Testis (tissue), 2 donors: ENCODE results near the gene PAIP1.

Experiments
- CTCF ChIP-seq, 3 experiments: fragments of 450-650 bp in 2 of 3; fragments of 200-600 bp in 1 of 3; sonication (generic) in 1 of 3; IDR thresholded peaks; one replicate each; pipeline ENCODE4 v1.5.1; 2016 to 2019; ENCODE audit warnings: antibody characterized with exemption in 3 of 3, mild to moderate bottlenecking in 2 of 3, moderate library complexity in 1 of 3
- POLR2A ChIP-seq: fragments of 450-650 bp; IDR thresholded peaks from one replicate; pipeline ENCODE4 v1.6.1; 2017; ENCODE audit warnings: antibody characterized with exemption, mild to moderate bottlenecking, moderate library complexity

- TF ChIP-seq POLR2A (no peak), CTCF (IDR thresholded peaks at IDR 0.05) (no peak)
Observed at GRCh38 chr5:43602461-43603343, 45.8 kb upstream of the PAIP1 start, which contains the start of gene NNT.
